ENCODE results near the gene DOCK10.
A peak's percentile ranks its signal among the peaks of the same experiment; 100 is the strongest.

Gene DOCK10

DNA sequence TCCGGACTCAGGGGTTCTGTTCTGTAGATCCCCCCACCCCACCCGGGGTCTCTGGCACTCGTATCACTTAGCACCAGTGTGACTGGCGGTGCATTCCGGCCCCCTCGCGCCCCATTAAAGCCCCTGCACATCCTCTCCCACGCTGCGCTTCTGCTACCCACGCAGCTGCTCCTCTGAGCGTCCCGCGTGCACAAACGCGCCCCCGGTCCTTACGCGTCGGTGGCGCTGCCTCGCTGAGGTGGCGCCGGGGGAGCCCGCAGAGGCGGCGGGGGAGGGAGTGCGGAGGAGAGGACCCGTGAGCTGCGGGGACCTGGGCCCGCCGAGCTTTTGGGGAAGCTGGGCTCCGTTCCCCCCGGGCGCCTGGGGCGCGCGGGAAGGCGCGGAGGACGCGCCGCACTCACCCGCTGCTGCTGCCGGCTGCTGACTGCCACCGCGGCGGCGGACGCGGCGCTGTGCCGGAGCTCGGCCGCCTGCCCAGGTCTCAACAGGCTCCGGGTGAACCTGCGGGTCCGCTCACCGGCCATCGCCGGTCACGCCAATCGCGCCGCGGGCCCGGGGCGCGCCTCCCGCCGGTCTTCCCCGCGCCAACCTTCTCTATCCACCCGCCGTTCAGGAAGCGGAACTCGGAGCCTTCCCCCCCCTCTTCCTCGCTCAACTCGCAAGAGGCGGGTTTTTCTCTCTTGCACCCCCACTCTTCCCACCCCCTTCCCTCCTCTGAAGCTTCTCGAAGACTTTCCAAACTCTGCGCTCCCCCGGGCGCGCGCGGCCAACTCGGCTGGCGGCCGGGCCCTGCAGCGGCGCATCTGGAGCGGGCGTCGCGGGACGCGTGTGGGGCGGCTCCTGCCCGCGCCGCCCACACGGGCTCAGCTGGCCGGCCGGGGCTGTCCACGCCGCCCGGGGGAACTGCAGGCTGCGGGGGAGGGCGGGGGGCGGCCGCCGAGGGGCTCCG, at the start of gene DOCK10:
DOCK10 (minus strand) TSS at position 618 of the 949 bp plus-strand sequence; CDS start at position 524, 94 bp downstream.
- TF ChIP-seq, protein P1, sequence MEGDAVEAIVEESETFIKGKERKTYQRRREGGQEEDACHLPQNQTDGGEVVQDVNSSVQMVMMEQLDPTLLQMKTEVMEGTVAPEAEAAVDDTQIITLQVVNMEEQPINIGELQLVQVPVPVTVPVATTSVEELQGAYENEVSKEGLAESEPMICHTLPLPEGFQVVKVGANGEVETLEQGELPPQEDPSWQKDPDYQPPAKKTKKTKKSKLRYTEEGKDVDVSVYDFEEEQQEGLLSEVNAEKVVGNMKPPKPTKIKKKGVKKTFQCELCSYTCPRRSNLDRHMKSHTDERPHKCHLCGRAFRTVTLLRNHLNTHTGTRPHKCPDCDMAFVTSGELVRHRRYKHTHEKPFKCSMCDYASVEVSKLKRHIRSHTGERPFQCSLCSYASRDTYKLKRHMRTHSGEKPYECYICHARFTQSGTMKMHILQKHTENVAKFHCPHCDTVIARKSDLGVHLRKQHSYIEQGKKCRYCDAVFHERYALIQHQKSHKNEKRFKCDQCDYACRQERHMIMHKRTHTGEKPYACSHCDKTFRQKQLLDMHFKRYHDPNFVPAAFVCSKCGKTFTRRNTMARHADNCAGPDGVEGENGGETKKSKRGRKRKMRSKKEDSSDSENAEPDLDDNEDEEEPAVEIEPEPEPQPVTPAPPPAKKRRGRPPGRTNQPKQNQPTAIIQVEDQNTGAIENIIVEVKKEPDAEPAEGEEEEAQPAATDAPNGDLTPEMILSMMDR (IDR thresholded peaks at IDR 0.05; ENCODE audit: control insufficient read depth, extremely low read depth, insufficient read depth): 0 out of 2 replicates have a peak, but pooled peaks have one; percentile 2
- DNase-seq (ENCODE audit: low read depth): no peak
- H3K4me3 ChIP-seq (ENCODE audit: low read depth, low read length): 0 out of 2 replicates have a peak within 1 kb of the TSS, but pooled peaks have one; percentile 21

DNA sequence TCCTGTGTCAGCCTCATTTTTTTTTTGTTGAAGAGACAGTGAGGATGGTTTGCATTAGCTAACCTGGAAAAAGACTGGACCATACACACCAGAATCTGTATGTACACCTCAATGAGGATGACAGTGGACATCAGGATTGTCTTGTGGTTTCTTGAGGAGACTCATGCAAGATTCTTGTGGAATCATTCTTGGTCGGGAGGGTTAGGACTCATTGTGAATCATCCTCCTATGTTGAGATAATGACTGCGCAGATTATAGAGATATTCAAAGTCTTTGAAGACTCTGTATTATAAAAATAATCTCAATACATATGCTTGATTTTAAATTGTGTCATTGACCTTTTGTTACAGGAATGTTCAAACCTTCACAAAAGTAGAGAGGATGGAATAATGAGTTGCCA, 49.1 kb upstream of the DOCK10 start:
- TF ChIP-seq, protein P1 (IDR thresholded peaks at IDR 0.05; ENCODE audit: control insufficient read depth, extremely low read depth, insufficient read depth): no peak
- no peak for DNase-seq (ENCODE audit: low read depth)
- H3K4me3 ChIP-seq (ENCODE audit: low read depth, low read length): no peak overlapping the region

DNA sequence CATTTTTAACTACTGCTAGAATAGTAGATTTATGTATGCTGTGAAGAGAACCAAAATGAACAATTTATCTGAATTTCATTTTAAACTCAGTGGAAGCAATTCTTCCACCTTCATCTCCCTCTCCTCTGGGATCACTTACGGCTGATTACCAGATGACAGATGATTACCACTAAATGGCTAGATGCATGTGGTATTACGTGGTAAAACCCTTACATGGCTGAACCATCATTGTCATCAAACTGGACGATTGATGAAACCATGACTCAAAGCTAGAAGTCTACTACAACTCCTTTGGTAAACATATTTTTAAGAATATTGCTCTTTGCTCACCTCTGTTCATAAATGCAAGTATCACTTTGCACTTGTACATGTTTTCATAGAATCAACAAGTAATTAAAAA, 48.5 kb upstream of the DOCK10 start:
- no peak overlapping the region for H3K4me3 ChIP-seq (ENCODE audit: low read depth, low read length)
- TF ChIP-seq, protein P1 (IDR thresholded peaks at IDR 0.05; ENCODE audit: control insufficient read depth, extremely low read depth, insufficient read depth): no peak
- DNase-seq (ENCODE audit: low read depth): no peak

DNA sequence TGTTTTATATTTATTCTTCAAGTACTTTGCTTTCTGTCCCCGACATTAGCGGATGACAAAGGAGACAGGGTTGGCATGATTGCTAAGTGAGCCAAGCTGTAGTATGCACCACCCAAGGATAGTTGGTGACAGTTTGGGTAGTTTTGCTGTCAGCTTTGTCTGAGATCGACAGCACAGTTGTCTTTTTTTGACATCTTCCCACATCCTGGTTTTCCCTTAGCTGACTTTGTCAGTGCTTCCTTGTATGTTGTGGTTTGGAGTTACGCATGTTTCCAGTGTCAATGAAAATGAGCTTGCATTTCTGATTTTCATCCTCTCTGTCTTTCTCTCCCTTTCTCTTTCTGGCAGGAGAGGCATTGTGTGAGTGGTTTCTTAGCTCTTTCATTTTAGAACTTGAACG, 44.6 kb upstream of the DOCK10 start:
- TF ChIP-seq, protein P1 (IDR thresholded peaks at IDR 0.05; ENCODE audit: control insufficient read depth, extremely low read depth, insufficient read depth): no peak
- H3K4me3 ChIP-seq (ENCODE audit: low read depth, low read length): no peak overlapping the region
- no peak for DNase-seq (ENCODE audit: low read depth)

DNA sequence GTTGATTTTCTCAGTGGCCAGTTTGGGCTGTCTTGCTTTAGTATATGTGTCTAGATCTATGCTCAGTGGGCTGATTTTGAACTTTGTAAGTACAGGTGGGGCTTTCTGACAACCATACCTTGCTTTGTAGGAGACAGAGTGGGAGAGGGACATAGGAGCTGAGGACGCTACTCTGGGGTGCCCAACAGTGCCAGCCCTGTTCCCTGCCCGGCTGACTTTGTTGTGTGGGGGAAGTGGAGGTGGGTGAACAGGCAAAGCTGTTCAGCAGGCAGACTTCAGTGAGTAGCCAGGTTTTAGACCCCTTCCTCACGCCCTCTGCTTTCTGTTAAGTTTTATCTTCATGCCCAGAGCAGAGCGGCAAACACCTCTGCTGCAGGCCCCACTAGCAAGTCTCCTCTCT, 44.2 kb upstream of the DOCK10 start:
- H3K4me3 ChIP-seq (ENCODE audit: low read depth, low read length): no peak overlapping the region
- TF ChIP-seq, protein P1 (IDR thresholded peaks at IDR 0.05; ENCODE audit: control insufficient read depth, extremely low read depth, insufficient read depth): no peak
- no peak for DNase-seq (ENCODE audit: low read depth)

DNA sequence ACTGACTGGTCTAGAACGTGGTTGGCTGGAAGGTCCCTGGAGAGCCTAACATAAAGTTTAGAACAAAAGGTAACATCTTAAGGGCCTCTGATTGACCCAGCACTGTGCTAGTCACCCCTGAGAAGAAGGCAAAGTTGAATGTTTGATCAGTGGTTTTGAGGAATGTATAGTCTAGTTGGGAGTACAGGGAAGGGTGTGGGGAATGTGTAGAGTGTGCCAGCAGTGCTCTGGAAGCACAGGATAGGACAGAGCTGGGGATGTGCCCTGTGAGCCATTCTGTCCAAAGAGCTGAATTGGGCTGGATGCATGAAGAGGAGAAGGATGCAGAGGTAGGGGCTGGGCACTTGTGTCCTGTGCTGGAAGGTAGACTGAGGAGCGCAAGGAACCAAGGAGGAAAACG, 41.0 kb upstream of the DOCK10 start:
- DNase-seq (ENCODE audit: low read depth): no peak
- TF ChIP-seq, protein P1 (IDR thresholded peaks at IDR 0.05; ENCODE audit: control insufficient read depth, extremely low read depth, insufficient read depth): no peak
- H3K4me3 ChIP-seq (ENCODE audit: low read depth, low read length): no peak overlapping the region
